PC-9 (cell line): ENCODE data around the gene E2F1.

Experiments used
- EZH2 ChIP-seq: fragments of 200-600 bp; sonication (generic); IDR thresholded peaks from 2 replicates; pipeline ENCODE4 v1.8.0; 2017; ENCODE audit warnings: antibody characterized with exemption, low read depth
- TF ChIP-seq, protein P1 (sequence below): fragments of 200-600 bp; sonication (generic); conservative IDR thresholded peaks from 2 replicates; pipeline ENCODE4 v1.6.1; 2017; ENCODE audit warnings: mixed run types, antibody characterized with exemption, mild to moderate bottlenecking, moderate library complexity

DNA sequence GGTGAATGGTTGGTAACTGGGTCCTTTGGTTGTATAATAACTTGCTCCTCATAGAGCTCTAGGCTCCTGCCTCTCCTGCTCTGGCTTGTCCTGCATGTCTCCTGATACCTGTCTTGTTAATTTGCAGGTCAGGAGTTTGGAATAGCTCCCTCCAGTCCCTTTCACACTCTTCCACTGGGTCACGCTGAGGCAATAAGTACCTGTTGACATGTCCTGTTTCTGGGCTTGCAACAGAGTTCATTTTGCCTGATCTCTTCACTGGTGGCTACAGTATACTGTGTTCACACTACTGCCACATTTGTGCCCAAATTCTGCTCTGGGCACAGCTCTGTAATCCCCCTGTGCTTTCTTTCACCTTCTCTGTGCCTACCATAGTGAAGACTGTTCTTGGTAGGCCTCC lies 49.4 kb downstream of the E2F1 start:
- TF ChIP-seq, protein P1, sequence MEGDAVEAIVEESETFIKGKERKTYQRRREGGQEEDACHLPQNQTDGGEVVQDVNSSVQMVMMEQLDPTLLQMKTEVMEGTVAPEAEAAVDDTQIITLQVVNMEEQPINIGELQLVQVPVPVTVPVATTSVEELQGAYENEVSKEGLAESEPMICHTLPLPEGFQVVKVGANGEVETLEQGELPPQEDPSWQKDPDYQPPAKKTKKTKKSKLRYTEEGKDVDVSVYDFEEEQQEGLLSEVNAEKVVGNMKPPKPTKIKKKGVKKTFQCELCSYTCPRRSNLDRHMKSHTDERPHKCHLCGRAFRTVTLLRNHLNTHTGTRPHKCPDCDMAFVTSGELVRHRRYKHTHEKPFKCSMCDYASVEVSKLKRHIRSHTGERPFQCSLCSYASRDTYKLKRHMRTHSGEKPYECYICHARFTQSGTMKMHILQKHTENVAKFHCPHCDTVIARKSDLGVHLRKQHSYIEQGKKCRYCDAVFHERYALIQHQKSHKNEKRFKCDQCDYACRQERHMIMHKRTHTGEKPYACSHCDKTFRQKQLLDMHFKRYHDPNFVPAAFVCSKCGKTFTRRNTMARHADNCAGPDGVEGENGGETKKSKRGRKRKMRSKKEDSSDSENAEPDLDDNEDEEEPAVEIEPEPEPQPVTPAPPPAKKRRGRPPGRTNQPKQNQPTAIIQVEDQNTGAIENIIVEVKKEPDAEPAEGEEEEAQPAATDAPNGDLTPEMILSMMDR: no peak
- no peak for TF ChIP-seq EZH2
